Neuron (in vitro differentiated cells): ENCODE measurements around the gene HAL.

Experiments
- H2AFZ ChIP-seq: one replicate; pipeline ENCODE4 v1.6.1; 2013; ENCODE audit warnings: low read depth, mild to moderate bottlenecking, inconsistent platforms, low read length, moderate library complexity
- H3K27me3 ChIP-seq: one replicate; pipeline ENCODE4 v1.6.1; 2013; ENCODE audit warnings: low read length; ENCODE audit not compliant: insufficient read depth
- H3K36me3 ChIP-seq: one replicate; pipeline ENCODE4 v1.6.1; 2013; ENCODE audit warnings: low read length; ENCODE audit not compliant: insufficient read depth
- H3K4me1 ChIP-seq: one replicate; pipeline ENCODE4 v1.6.1; 2013; ENCODE audit warnings: low read length; ENCODE audit not compliant: insufficient read depth
- H3K4me3 ChIP-seq: 2 replicates; pipeline ENCODE4 v1.5.1; 2013; ENCODE audit warnings: mild to moderate bottlenecking, low read length, moderate library complexity
- H3K9me3 ChIP-seq: one replicate; pipeline ENCODE4 v1.6.1; 2013; ENCODE audit warnings: low read length

Gene HAL

DNA sequence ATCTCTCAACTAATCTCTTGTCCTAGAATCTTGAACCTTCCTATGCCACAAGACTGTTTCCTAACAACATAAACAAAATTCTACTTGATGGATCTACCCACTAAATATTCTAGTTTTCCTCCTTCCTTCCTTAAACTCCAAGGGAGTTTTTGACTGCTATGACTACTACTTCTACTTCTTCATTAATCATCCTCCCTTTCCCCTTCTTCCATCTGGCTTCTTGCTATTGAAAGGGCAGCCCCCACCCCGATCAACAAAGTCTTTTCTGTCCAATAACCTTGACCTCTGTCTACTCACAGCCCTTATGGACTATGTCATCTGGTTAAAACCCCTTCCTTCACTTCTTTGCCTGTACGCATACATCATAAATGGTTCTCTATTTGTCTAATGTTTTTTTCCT lies 33.7 kb upstream of the HAL start:
- H2AFZ ChIP-seq: no peak overlapping the region
- no peaks in the 10 kb centered on the region for H3K9me3 ChIP-seq
- H3K4me3 ChIP-seq: no peak overlapping the region
- H3K27me3 ChIP-seq: no peaks in the 10 kb centered on the region
- H3K4me1 ChIP-seq: peaks cover 3% of the 10 kb centered on the region
- H3K36me3 ChIP-seq: peaks cover 17% of the 10 kb centered on the region

- peaks cover 18% of the 10 kb centered on the region for H3K36me3 ChIP-seq
- no peak overlapping the region for H2AFZ ChIP-seq
- no peaks in the 10 kb centered on the region for H3K4me1 ChIP-seq
- H3K9me3 ChIP-seq: no peaks in the 10 kb centered on the region
- no peak overlapping the region for H3K4me3 ChIP-seq
- no peaks in the 10 kb centered on the region for H3K27me3 ChIP-seq
Measured at GRCh38 chr12:96028538-96028937, 32.4 kb upstream of the HAL start.

DNA sequence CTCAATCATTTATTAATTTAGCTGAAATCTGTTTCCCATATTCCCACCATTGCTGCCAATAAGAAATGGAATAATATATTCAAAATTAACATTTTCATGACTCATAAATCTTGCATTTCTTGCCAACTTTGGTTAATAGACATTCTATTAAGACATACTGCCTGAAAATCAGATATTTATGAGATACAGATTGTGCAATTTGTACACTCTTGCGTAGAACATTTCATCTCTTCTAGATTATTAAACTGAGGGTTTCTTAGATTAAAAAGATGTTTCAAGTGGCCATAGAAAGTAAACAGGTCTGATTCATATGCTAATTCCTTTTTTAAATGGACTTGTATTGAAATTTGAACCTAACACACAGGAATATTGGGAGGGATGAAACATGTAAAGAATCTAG lies 30.2 kb upstream of the HAL start:
- Histone ChIP-seq H2AFZ (no peak overlapping the region), H3K36me3 (peaks cover 32% of the 10 kb centered on the region), H3K27me3 (no peaks in the 10 kb centered on the region), H3K4me1 (no peaks in the 10 kb centered on the region), H3K4me3 (no peak overlapping the region), H3K9me3 (no peaks in the 10 kb centered on the region)

GRCh38 chr12:96025518-96025917 lies 29.4 kb upstream of the HAL start:
- H3K9me3 ChIP-seq: no peaks in the 10 kb centered on the region
- H3K27me3 ChIP-seq: no peaks in the 10 kb centered on the region
- peaks cover 35% of the 10 kb centered on the region for H3K36me3 ChIP-seq
- H3K4me1 ChIP-seq: no peaks in the 10 kb centered on the region
- no peak overlapping the region for H3K4me3 ChIP-seq
- no peak overlapping the region for H2AFZ ChIP-seq

- peaks cover 37% of the 10 kb centered on the region for H3K36me3 ChIP-seq
- H2AFZ ChIP-seq: no peak overlapping the region
- H3K9me3 ChIP-seq: no peaks in the 10 kb centered on the region
- no peak overlapping the region for H3K4me3 ChIP-seq
- H3K4me1 ChIP-seq: no peaks in the 10 kb centered on the region
- no peaks in the 10 kb centered on the region for H3K27me3 ChIP-seq
Measured at GRCh38 chr12:96020314-96021003, 24.3 kb upstream of the HAL start.

DNA sequence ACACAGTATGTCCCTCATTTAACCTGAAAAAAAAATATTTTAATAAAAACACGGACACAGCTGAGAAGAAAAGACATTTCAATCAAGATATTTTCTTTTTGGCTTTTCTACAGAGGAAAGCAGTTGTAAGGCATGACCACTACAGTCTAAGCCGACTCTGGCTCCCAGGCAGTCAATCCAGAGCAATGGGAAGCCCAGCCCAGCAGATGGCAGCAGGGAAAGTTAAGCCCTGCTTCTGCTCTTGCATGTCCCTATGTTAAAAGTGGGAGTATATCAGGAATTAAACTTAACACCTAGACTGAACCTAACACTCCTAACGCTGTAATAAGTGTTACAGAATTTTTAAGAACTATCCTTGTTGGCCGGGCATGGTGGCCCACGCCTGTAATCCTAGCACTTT lies 19.5 kb upstream of the HAL start:
- Histone ChIP-seq H3K27me3 (no peaks in the 10 kb centered on the region), H2AFZ (no peak overlapping the region), H3K9me3 (no peaks in the 10 kb centered on the region), H3K4me3 (no peak overlapping the region), H3K4me1 (no peaks in the 10 kb centered on the region), H3K36me3 (peaks cover 51% of the 10 kb centered on the region)

GRCh38 chr12:96014943-96015599 lies 18.9 kb upstream of the HAL start:
- H3K4me1 ChIP-seq: no peaks in the 10 kb centered on the region
- peaks cover 50% of the 10 kb centered on the region for H3K36me3 ChIP-seq
- no peak overlapping the region for H3K4me3 ChIP-seq

DNA sequence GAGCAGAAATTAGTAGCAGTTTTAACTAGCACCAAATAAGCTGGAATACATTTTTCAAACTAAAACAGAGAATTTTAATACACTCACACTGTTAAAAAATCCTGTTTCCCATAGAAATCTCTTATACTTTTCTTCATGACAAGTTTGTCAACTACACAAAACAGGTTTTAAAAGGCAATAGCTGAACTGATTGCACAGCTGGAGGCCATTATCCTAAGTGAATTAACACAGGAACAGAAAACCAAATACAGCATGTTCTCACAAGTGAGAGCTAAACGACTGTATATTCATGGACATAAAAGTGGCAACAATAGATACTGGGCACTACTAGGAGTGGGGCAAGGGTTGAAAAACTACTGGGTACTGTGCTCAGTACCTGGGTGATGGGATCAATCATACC lies 11.6 kb upstream of the HAL start:
- Histone ChIP-seq H3K36me3 (peaks cover 59% of the 10 kb centered on the region), H3K27me3 (no peaks in the 10 kb centered on the region), H3K4me3 (no peak overlapping the region), H3K4me1 (no peaks in the 10 kb centered on the region), H2AFZ (no peak overlapping the region), H3K9me3 (peaks cover 2% of the 10 kb centered on the region)

More at GRCh38 chr12:96014943-96015599, 18.9 kb upstream of the HAL start:
- no peak overlapping the region for H2AFZ ChIP-seq
- no peaks in the 10 kb centered on the region for H3K9me3 ChIP-seq
- no peaks in the 10 kb centered on the region for H3K27me3 ChIP-seq

DNA sequence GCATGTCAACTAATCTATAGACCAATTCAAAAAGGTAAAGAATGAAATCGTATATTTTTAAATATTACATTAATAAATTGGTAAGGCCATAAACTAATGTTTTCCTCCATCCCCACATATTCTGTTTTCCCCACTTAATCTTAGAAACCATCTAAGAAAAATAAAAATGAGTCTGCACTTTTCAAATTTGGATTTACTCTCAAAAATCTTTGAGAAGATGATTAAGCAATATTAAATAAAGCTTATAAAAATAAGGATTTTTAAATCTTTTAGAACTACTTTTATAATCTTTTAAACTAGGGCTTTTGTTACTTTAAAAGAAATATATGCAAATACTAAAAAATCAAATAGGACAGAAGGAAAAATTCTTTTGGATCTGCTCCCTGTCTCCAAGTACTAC lies 10.6 kb upstream of the HAL start:
- Histone ChIP-seq H3K4me3 (no peak overlapping the region), H3K4me1 (no peaks in the 10 kb centered on the region), H3K36me3 (peaks cover 55% of the 10 kb centered on the region), H3K27me3 (no peaks in the 10 kb centered on the region), H2AFZ (no peak overlapping the region), H3K9me3 (peaks cover 2% of the 10 kb centered on the region)

DNA sequence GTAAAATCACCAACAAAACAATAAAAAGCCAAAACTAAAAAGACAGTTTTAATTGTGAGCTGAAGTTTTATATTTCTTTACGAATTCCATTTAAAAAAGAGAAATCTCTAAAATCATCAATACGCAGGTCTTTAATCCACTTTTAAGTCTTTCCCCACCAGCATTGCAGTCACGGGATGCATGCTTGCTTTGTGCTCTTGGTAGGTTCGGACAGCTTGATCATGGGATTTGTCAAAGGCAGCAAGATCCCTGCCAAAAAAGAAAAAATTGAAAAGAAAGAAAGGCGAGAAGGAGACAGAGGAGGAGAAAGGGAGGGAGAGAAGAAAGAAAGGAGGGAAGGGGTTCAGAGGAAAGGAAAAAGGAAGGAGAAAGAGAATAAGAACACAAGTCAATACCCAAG lies 4.7 kb upstream of the HAL start:
- no peaks in the 10 kb centered on the region for H3K4me1 ChIP-seq
- no peak overlapping the region for H2AFZ ChIP-seq
- peaks cover 2% of the 10 kb centered on the region for H3K9me3 ChIP-seq
- H3K4me3 ChIP-seq: no peak overlapping the region
- H3K27me3 ChIP-seq: no peaks in the 10 kb centered on the region
- peaks cover 27% of the 10 kb centered on the region for H3K36me3 ChIP-seq

GRCh38 chr12:95999484-95999883 lies 3.3 kb upstream of the HAL start:
- Histone ChIP-seq H3K4me3 (no peak overlapping the region), H3K27me3 (no peaks in the 10 kb centered on the region), H3K9me3 (peaks cover 2% of the 10 kb centered on the region), H2AFZ (no peak overlapping the region), H3K36me3 (peaks cover 16% of the 10 kb centered on the region), H3K4me1 (no peaks in the 10 kb centered on the region)

DNA sequence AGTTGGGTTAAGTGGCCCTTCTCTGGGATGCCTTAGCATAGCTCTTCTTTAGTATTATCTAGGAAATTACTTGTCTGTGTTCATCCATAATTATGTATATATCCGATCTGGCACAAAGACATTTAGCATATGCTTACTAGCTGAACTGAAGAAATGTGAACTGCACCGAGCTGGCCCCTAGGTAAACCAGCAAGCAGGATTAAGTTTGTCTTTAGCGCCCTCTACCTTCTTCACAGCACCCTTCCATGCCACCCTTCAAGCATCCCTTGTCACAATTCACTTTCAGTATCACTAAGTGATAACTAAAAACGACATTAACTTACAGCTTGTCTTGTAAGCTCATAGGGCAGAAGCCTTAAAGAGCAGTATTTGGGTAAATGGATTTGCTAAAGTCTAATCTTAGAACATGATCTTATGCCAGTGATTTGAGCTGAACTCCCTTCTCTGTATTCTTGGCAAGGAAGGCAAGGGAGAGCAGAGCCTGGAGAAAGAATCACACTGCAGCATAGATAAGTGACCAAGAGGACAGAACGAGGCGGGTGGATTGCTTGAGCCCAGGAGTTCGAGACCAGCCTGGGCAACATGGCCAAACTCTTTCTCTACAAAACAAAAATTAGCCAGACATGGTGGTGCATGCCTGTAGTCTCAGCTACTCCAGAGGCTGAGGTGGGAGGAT lies 2.6 kb upstream of the HAL start:
- peaks cover 2% of the 10 kb centered on the region for H3K9me3 ChIP-seq
- H3K27me3 ChIP-seq: no peaks in the 10 kb centered on the region
- no peaks in the 10 kb centered on the region for H3K4me1 ChIP-seq
- H3K4me3 ChIP-seq: no peak overlapping the region
- no peak overlapping the region for H2AFZ ChIP-seq
- H3K36me3 ChIP-seq: peaks cover 14% of the 10 kb centered on the region

DNA sequence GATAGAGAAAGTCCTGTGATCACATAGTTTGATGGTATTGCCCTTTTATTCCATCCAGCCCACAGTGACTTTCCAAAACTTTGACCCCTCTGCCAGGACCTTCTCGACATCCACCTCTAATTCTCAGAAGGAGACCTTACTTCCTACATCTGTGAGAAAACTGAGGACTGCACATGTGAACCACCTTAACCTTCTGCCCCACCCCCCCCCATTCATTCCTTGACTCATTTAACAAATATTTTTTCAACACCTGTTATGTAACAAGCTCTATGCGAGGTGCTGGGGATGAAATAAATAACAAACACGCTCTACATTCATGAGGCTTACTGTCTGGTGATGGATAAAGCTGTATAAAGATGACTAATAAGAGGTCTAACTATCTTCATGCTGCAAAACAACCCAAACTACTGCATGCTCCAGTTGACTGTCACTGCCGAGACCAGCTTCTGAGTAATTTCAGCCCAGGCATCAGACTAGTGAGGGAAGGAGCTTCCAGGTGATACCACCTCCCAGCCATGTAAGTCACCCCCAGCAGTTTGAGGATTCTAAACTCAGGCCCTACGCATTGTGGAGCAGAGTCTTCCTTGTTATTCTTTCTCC lies 1.9 kb upstream of the HAL start:
- Histone ChIP-seq H3K36me3 (peaks cover 8% of the 10 kb centered on the region), H3K27me3 (no peaks in the 10 kb centered on the region), H3K4me1 (no peaks in the 10 kb centered on the region), H3K9me3 (peaks cover 2% of the 10 kb centered on the region), H2AFZ (no peak overlapping the region), H3K4me3 (no peak overlapping the region)
